Endothelial cell of umbilical vein (primary cell): Measurements from ENCODE around the gene BHLHA15. TPM values are rescaled to one million over a fixed set of nuclear protein-coding genes. Genes with fewer than 3 reads are reported as not detected.
"Not testable (repeated sequence)": the region's sequence is repeated elsewhere in the genome, so short reads cannot be mapped to it uniquely, and the experiment has no call there.

Experiments
- BruUV-seq: library from RNA; stranded (reverse); fragments of 400-500 nt; replicated peaks from 2 replicates; lab custom pipeline; 2021; lab: Mats Ljungman, UMichigan
- CTCF ChIA-PET: fragments of 300-600, 350-600 bp; sonication (Branson Sonifier 250); formaldehyde crosslinking; loops from one replicate; lab custom pipeline; 2021; ENCODE audit warnings: antibody characterized with exemption, inconsistent platforms; lab: Charles Lee
- POLR2A ChIA-PET: fragments of 300-600, 350-600 bp; sonication (Branson Sonifier 250); formaldehyde crosslinking; loops from one replicate; lab custom pipeline; 2021; ENCODE audit warnings: antibody characterized with exemption, inconsistent platforms; lab: Charles Lee
- DNase-seq: peaks from one replicate; pipeline ENCODE4 v3.0.0-alpha.2; 2011; ENCODE audit warnings: low read depth, low spot score
- FAIRE-seq: peaks from 2 replicates; lab custom pipeline; 2011; peaks lifted over from hg19 to GRCh38; lab: Jason Lieb, UNC
- H2AFZ ChIP-seq: 2 replicates; pipeline ENCODE4 v1.6.0; 2012; ENCODE audit warnings: low read depth, low read length, control low read depth, inconsistent platforms
- H3K27ac ChIP-seq: 2 replicates; pipeline ENCODE4 v1.5.1; 2011; ENCODE audit warnings: low read depth, mild to moderate bottlenecking, control low read depth, low read length, moderate library complexity; ENCODE audit not compliant: insufficient read depth
- H3K27me3 ChIP-seq, 2 experiments: 2 replicates each; pipeline versions ENCODE4 v1.6.0 to v1.6.1; 2011; ENCODE audit warnings: low read length in 2 of 2, mixed read lengths in 1 of 2; ENCODE audit not compliant: control insufficient read depth in 2 of 2, insufficient read depth in 2 of 2
- H3K36me3 ChIP-seq, 2 experiments: 2 replicates in 1 of 2; 3 replicates in 1 of 2; pipeline ENCODE4 v1.5.1; 2011; ENCODE audit warnings: low read length in 2 of 2, mild to moderate bottlenecking in 1 of 2, moderate library complexity in 1 of 2; ENCODE audit not compliant: control insufficient read depth in 2 of 2, insufficient read depth in 2 of 2; ENCODE audit errors: extremely low read depth in 1 of 2
- H3K4me1 ChIP-seq: 3 replicates; pipeline ENCODE4 v1.5.1; 2011; ENCODE audit warnings: mild to moderate bottlenecking, low read length; ENCODE audit not compliant: control insufficient read depth, insufficient read depth; ENCODE audit errors: extremely low read depth
- H3K4me2 ChIP-seq: 2 replicates; pipeline ENCODE4 v1.6.1; 2011; ENCODE audit warnings: low read length, control low read depth, mixed read lengths; ENCODE audit not compliant: insufficient read depth
- H3K4me3 ChIP-seq, 3 experiments: fragments of 200-600 bp in 1 of 3; sonication (generic), shearing (Covaris generic) in 1 of 3; replicated peaks in 1 of 3; 2 replicates each; pipeline ENCODE4 v1.5.1; 2011 to 2016; ENCODE audit warnings: control low read depth in 3 of 3, low read length in 3 of 3, mild to moderate bottlenecking in 2 of 3, inconsistent platforms in 1 of 3, low read depth in 1 of 3, moderate library complexity in 1 of 3; ENCODE audit not compliant: insufficient read depth in 1 of 3
- H3K79me2 ChIP-seq: 2 replicates; pipeline ENCODE4 v1.6.0; 2012; ENCODE audit warnings: low read length, inconsistent platforms; ENCODE audit not compliant: control insufficient read depth, insufficient read depth
- H3K9ac ChIP-seq: replicated peaks from 2 replicates; pipeline ENCODE3; 2011; ENCODE audit warnings: low read length, control low read depth; ENCODE audit not compliant: insufficient read depth; ENCODE audit errors: extremely low read depth
- H3K9me1 ChIP-seq: replicated peaks from 3 replicates; pipeline ENCODE4 v1.6.0; 2011; ENCODE audit warnings: mild to moderate bottlenecking, low read length; ENCODE audit not compliant: control insufficient read depth, insufficient read depth; ENCODE audit errors: extremely low read depth
- H3K9me3 ChIP-seq: replicated peaks from 2 replicates; pipeline ENCODE4 v1.5.1; 2012; ENCODE audit warnings: low read length, inconsistent platforms; ENCODE audit not compliant: control insufficient read depth, insufficient read depth
- H4K20me1 ChIP-seq: replicated peaks from 2 replicates; pipeline ENCODE3; 2011; ENCODE audit warnings: mild to moderate bottlenecking, low read length; ENCODE audit not compliant: control insufficient read depth, insufficient read depth; ENCODE audit errors: extremely low read depth
- CTCF ChIP-seq, 2 donors: IDR thresholded peaks; 1 replicate in 1 of 2; 2 replicates in 1 of 2; pipeline ENCODE4 v1.5.1; 2011; ENCODE audit warnings: low read length in 2 of 2, mild to moderate bottlenecking in 2 of 2, moderate library complexity in 2 of 2, control low read depth in 1 of 2, inconsistent platforms in 1 of 2, low read depth in 1 of 2; ENCODE audit not compliant: insufficient read depth in 1 of 2; ENCODE audit errors: extremely low read depth in 1 of 2
- EZH2 ChIP-seq: IDR thresholded peaks from 2 replicates; pipeline ENCODE4 v1.6.1; 2012; ENCODE audit warnings: borderline replicate concordance, low read depth, mild to moderate bottlenecking, moderate library complexity, low read length, inconsistent platforms; ENCODE audit not compliant: severe bottlenecking
- FOS ChIP-seq: IDR thresholded peaks from 2 replicates; pipeline ENCODE4 v1.6.1; 2011; ENCODE audit warnings: mild to moderate bottlenecking, low read length, moderate library complexity, borderline replicate concordance; ENCODE audit not compliant: insufficient read depth
- GATA2 ChIP-seq: IDR thresholded peaks from 2 replicates; pipeline ENCODE4 v1.7.0; 2011; ENCODE audit warnings: low read depth, mild to moderate bottlenecking, moderate library complexity, mixed read lengths, low read length; ENCODE audit not compliant: insufficient read length, insufficient read depth
- JUN ChIP-seq: IDR thresholded peaks from 2 replicates; pipeline ENCODE4 v1.6.1; 2011; ENCODE audit warnings: borderline replicate concordance, low read depth; ENCODE audit not compliant: insufficient read length, insufficient read depth
- MAX ChIP-seq: IDR thresholded peaks from 2 replicates; pipeline ENCODE4 v1.6.1; 2011; ENCODE audit not compliant: insufficient read depth, insufficient read length
- MYC ChIP-seq: IDR thresholded peaks from one replicate; pipeline ENCODE4 v1.6.1; 2011; ENCODE audit warnings: mild to moderate bottlenecking, low read depth, low read length
- POLR2A ChIP-seq: IDR thresholded peaks from 2 replicates; pipeline ENCODE4 v1.6.1; 2012; ENCODE audit warnings: low read depth, mild to moderate bottlenecking, control low read depth, low read length
- POLR2AphosphoS5 ChIP-seq: IDR thresholded peaks from 2 replicates; pipeline ENCODE4 v1.6.1; 2012; ENCODE audit warnings: low read depth, mild to moderate bottlenecking, control low read depth, low read length, moderate library complexity; ENCODE audit not compliant: insufficient read depth
- dilution Hi-C: fragments of 300-500 bp; cut with MboI; formaldehyde crosslinking; loops from one replicate; pipeline ENCODE4 v1.15.0; 2019; ENCODE audit warnings: low sequenced_read_pairs; ENCODE audit not compliant: extremely low pct_ligation_motif_present
- intact Hi-C: fragments of 100-400 bp; cut with micrococcal nuclease; formaldehyde crosslinking; loops from one replicate; pipeline ENCODE4 v1.10.0; 2022
- polyA plus RNA-seq, 4 experiments: library from polyadenylated mRNA; depleted of rRNA in 3 of 4; stranded (reverse) in 3 of 4; unstranded in 1 of 4; fragments of >200 nt; gene quantifications; 2 replicates each; pipeline versions ENCODE4 v1.2.1 to v1.2.3, GENCODE V29; 2011 to 2012; ENCODE audit warnings: missing spikeins in 1 of 4
- total RNA-seq: library from RNA; stranded (reverse); gene quantifications from 2 replicates; pipeline ENCODE4 v1.2.3, GENCODE V29; 2021

BHLHA15 gene
- total and polyA plus RNA-seq, 2 donors (not counting 3 experiments of a cell fraction or from before 2014, with no cell fraction given): 0.81 to 1.2 TPM

- H3K4me3 ChIP-seq: no peak overlapping the region
- H3K4me2 ChIP-seq: no peak overlapping the region
- TF ChIP-seq GATA2: no peak
- TF ChIP-seq FOS: no peak
- no peak for TF ChIP-seq JUN
- no peak for TF ChIP-seq MAX
- TF ChIP-seq CTCF (IDR thresholded peaks at IDR 0.05; ENCODE audit: extremely low read depth in 1 of 2, insufficient read depth in 1 of 2, low read depth in 1 of 2, low read length in 2 of 2): no peak
- TF ChIP-seq POLR2AphosphoS5: no peak
- TF ChIP-seq EZH2: no peak
- no peak for TF ChIP-seq POLR2A
- no peak for TF ChIP-seq MYC
- no peaks in the 10 kb centered on the region for H3K79me2 ChIP-seq
- peaks cover 2% of the 10 kb centered on the region for H3K4me1 ChIP-seq
- H3K9ac ChIP-seq: no peak overlapping the region
- no peaks in the 10 kb centered on the region for H3K27me3 ChIP-seq
- dilution Hi-C loops (no loop called here), intact Hi-C loops (no loop called here)
- H3K36me3 ChIP-seq: peaks cover 2 to 25% of the 10 kb centered on the region in 2 experiments
- ChIA-PET POLR2A (no interaction called here), CTCF (no interaction called here)
- peak; percentile 21 for FAIRE-seq
- H3K9me3 ChIP-seq: no peaks in the 10 kb centered on the region
- BruUV-seq: no TSS peak
- peak; percentile 36 for DNase-seq
- no peaks in the 10 kb centered on the region for H3K9me1 ChIP-seq
- no peaks in the 10 kb centered on the region for H4K20me1 ChIP-seq
- no peak overlapping the region for H2AFZ ChIP-seq
- H3K27ac ChIP-seq: no peak overlapping the region
Observed at GRCh38 chr7:98217623-98218582, 6.7 kb downstream of the BHLHA15 start.

- H3K4me2 ChIP-seq, BruUV-seq, DNase-seq, H3K79me2 ChIP-seq, POLR2A ChIA-PET, intact Hi-C loops, CTCF ChIA-PET, H3K4me3 ChIP-seq, H3K9ac ChIP-seq, H3K9me1 ChIP-seq, H3K4me1 ChIP-seq, H3K9me3 ChIP-seq, FAIRE-seq, H2AFZ ChIP-seq, H4K20me1 ChIP-seq, dilution Hi-C loops, H3K27ac ChIP-seq, H3K27me3 ChIP-seq: not testable (repeated sequence)
- H3K36me3 ChIP-seq: peaks cover 2 to 27% of the 10 kb centered on the region in 2 experiments
Observed at GRCh38 chr7:98219382-98219781, 8.1 kb downstream of the BHLHA15 start.
